Measurements from ENCODE around the gene PSD2.

DNA sequence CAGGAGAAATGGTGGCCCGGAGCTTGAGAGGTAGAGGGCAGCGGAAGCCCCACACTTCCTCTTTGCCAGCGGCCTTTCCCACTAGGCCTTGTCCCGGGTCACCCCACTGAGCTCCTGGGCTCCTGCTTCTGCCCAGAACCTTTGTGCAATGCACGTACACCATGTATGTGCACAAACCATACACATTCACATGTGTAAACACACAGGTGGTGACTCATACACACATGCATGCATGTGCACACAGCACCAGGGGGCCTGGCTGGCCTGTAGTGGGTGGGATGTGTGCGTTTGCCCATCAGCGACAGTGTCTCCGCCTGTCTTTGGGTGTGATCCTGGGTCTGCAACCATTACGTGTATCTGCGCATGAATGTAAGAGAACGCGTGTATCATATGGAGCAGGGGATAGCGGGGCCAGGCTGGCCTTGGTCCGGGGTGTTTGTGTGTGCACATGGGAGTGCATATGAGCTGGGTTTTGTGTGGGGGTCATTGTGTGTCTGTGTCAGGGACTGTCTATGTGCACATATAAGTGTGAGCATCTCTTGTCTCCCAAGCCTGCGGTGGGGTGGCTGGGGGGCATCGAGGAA lies 43.7 kb downstream of the PSD2 start:
- TF ChIP-seq, protein P1, sequence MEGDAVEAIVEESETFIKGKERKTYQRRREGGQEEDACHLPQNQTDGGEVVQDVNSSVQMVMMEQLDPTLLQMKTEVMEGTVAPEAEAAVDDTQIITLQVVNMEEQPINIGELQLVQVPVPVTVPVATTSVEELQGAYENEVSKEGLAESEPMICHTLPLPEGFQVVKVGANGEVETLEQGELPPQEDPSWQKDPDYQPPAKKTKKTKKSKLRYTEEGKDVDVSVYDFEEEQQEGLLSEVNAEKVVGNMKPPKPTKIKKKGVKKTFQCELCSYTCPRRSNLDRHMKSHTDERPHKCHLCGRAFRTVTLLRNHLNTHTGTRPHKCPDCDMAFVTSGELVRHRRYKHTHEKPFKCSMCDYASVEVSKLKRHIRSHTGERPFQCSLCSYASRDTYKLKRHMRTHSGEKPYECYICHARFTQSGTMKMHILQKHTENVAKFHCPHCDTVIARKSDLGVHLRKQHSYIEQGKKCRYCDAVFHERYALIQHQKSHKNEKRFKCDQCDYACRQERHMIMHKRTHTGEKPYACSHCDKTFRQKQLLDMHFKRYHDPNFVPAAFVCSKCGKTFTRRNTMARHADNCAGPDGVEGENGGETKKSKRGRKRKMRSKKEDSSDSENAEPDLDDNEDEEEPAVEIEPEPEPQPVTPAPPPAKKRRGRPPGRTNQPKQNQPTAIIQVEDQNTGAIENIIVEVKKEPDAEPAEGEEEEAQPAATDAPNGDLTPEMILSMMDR (IDR thresholded peaks at IDR 0.05; ENCODE audit: low read depth, low read length) = no peak
- TF ChIP-seq POLR2A (IDR thresholded peaks at IDR 0.05; ENCODE audit: extremely low read depth, insufficient read length) = no peak
- TF ChIP-seq, protein P2, sequence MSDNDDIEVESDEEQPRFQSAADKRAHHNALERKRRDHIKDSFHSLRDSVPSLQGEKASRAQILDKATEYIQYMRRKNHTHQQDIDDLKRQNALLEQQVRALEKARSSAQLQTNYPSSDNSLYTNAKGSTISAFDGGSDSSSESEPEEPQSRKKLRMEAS (IDR thresholded peaks at IDR 0.05; ENCODE audit: low read depth, low read length) = no peak

All from NB4 (cell line).